NCI-H2029 (cell line): ENCODE data around the gene NTRK3.

Experiments
- DNase-seq: peaks from one replicate; lab custom pipeline; 2025; lab: John Stamatoyannopoulos, UW

NTRK3 gene

DNA sequence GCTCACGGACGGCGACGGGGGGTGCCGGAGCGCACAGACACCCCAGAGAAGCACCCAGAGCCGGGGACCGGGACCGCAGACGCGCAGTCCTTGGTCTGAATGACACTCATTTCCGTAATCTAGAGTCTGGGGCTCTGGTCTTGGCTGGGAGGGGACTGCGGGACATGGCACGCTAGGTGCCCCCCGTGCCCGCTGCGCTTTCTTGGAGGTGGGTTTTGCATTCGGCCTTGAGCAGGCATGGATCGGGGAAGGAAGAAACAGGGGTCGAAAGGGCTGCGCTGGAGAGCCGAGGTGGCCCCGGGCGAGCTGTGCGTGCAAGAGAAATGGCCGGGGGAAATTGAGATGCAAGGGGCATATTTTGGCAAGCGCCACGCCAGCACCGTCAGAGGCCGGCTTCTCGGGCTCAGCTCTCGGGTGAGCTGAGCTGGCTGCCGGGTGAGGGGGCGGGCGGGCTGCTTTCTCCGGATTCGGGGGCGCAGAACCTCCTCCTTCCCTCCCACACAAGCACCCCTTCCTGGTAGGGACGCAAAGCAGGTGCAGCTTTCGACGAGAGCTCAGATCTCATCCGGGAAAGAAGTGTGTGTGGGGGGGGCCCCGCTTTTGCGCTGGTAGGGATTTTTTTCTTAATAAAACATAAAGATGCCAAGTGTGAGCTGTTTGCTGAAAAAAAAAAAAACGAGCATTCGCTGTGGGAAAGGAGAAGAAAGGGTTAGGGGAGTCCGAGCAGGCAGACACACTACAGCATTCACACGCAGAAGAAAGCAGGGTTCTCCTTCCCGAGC, 963 bp upstream of the NTRK3 start:
- DNase-seq: no peak

DNA sequence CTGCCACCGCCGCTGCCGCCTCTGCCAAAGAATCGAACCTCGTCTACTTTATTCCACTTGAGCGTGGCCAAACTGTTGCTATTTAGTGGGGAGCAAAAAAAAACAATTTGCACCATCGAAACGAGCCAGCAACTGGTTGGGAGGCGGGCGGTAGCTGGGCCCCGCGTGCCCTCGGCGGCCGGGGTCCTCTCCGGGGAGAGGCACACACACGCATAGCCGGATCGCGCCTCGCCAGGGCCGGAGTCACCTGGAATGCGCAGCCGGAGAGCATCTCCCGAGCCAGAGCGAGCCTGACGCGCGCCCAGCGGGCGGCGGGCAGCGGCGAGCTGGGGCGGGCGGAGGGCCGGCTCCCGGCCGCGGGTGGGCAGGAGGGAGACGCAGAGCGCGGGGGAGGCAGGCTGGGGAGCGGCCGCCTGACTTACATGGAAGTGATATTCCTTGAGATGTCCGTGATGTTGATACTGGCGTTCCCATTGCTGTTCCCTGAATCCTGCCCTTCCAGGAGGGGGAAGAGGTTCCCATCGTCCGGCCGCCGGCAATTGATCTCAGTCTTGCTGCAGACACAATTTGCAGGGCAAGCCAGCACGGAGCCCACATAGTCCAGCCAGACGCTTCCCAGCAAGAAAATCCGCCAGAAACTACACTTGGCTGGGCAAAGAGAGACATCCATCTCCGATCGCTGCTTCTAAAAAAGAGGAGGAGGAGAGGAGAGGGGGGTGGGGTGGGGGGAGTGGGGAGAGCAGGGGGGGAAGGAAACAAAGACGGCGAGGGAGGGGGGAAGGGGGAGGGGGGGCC, 858 bp downstream of the NTRK3 start:
- DNase-seq: no peak

DNA sequence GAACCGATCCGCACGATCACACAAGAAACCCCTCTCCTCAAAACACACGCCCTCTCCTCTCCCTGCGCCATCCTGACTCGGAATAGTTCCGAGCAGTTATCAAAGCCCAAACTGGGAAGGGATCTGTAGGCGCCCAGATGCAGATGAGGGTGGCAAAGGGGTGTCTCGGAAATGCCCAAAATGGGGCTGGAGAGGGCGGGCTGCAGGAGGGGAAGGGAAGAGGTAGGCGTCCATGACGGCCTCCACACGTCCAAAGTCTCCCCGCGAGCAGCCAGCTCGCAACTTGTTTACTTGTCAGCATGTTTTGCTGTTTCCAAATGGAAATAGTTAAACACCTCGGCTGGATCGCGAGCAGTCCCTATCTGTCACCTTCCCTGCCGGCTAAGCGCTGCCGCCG, 1.5 kb downstream of the NTRK3 start:
- no peak for DNase-seq

DNA sequence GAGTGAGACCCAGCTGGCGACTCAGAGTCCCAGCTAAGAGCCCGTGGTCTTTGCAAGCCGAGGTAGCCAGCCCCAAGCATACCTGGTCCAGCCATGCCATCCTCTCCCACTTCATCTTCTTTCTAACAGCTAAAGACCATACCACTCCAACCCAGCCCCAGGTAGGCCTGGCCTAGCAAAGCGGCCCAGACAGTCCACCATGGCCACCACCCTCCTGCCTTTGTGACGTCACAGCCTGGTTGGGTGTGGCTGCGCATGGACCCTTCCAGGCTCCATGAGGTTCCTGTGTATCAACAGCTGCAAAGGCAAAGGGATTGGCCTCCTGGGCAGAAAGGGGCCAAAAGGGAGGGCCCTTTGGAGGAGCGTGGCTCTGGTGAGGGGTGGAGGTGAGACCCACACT, 4.1 kb downstream of the NTRK3 start:
- DNase-seq: no peak

DNA sequence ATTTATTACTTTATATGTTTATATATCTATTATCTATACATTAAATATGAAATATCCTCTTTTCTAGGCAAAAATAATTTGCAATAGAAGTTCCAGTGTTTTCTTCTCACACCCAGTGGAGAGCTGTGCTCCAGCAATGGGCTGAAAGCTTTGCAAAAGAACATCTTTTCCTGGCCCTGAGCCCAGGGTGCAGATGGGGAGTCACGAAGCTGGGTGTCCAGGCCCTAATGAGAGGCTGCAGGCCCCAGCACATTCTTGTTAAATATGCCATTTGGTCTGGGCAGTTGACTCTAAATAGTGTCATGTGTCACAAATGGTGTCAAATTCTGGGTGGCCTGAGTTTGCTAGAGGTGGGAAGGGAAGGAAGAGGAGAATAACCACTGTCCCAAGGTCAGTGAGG, 5.7 kb downstream of the NTRK3 start:
- no peak for DNase-seq

DNA sequence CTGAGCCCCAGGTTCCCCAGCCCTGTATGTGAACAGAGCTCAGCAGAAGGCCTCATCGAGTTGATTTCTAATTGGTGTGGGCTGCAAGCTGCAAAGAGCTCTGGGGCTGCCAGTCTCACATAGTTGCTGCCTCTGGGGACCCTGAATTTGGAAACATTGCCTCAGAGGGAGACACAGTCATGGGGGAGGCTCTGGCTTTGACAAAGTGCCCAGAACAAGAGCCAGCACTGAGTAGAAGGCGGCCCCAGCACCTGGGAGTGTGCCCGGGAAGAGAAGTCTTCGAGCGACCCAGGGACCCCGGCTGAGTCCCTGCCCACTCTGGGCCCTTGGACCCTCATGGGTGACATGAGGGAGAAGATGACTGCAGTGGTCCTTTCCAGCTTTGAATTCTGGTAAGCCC, 7.3 kb downstream of the NTRK3 start:
- DNase-seq: no peak

DNA sequence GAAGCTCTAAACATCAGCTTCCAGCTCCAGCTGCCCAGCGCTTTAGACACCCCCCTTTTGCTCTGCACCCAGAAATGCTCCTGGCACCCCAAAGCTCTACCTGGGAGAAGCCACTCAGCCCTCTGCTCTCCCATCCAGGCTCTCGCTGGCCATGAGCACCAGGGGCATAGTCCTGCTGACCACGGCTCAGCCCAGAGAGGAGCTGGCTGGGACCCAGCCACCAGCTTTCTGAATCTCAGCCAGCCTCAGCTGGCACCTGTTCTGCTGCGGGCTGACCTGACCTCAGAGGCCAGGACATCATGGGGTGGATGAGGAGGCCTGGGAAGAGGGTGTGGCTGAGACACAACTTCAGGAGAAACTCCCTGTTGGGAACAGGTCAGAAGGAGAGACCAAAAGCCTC, 8.6 kb downstream of the NTRK3 start:
- DNase-seq: no peak

DNA sequence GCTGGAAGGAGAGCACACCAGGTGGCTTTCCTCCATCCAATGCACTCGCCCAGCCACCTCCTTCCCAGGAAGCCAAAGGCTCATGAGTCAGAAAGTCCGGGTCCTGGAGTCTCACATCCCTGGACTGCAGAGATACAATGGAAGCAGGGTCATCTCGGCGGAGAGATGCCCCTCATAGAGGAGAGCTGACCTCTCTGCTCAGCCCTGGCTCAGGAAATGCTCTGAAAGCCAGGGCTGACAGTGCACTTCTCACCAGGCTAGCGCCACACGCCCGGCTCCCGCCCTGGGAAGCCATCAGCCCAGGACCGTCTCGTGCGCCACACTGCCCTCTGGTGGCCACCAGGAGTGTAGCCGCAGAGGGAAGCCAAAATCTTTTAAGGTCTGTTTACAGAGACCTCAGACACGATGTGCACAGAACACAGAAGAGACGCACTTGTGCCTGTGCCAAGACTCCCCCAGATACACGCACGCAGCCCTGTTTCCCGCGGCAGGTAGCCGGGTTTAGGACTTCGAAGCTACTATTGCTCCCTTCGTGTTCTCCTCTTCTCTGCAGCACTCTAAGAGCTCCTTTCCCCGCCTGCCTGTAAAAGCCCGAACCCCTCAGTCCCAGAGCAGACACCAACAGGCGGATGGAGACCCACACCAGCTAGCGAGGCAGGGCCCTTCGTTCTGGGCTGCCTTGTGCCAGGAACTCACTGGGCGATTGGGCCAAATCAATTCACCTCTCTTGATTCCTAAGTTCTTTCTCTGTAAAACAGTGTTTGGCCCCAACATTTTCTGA, 9.7 kb downstream of the NTRK3 start:
- peak; percentile 16 for DNase-seq

DNA sequence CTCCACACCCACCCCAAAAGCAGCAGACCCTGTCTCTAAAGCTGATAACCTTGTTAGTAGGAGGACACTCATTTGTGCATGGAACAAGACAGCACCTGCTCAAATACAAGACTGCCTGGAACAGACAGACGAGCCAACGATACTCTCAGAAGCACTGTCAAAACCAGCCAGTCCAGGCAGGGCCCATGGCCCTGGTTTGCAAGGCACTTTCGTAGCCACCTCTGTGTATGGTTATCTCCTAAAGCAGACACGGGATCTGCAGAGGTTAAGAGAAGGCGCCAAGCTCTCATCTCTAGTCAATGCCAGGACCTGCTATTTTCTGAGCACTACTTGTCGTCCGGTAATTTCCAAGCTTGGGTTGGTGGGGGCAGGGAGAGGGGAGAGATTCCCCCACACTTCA, 10.5 kb downstream of the NTRK3 start:
- DNase-seq: no peak

DNA sequence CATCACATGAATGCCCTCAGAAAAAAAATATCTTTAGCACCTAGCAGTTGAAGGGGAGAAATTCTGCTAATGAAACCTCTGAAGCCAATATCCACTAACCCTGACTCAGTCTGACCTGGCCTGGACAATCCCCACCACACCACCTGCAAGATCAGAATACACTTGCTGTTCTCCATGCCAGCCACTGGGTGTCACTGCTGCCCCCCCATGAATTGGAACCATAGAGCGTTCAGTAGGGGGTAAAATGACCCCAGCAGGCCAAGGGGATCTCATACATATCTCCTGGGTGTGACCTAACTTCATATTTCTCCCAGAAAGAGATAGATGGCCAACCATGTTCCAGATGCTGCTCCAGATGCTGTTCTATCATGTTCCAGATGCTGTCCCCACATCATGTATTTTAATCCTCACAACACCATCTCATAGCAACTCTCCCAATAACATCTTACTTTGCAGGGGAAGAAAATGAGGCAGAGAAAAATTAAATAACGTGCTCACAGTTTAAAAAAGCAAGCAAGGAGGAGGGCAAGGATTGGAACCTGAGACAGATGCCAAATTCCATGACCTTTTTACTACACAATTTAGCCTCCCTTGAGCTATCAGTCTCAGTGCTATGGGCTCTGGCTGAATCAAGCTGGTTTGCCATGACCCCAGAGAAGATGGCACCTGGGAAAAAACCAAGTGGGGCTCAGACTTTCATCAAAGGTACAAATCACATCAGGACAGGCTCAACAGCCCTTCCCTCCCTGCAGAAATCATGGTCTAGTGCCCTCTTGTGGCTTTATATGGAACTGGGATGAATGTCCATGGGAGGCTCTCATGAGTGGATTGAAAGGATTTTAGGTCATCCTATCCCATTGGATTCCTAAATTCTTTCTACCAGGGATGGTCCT, 12.4 kb downstream of the NTRK3 start:
- no peak for DNase-seq

DNA sequence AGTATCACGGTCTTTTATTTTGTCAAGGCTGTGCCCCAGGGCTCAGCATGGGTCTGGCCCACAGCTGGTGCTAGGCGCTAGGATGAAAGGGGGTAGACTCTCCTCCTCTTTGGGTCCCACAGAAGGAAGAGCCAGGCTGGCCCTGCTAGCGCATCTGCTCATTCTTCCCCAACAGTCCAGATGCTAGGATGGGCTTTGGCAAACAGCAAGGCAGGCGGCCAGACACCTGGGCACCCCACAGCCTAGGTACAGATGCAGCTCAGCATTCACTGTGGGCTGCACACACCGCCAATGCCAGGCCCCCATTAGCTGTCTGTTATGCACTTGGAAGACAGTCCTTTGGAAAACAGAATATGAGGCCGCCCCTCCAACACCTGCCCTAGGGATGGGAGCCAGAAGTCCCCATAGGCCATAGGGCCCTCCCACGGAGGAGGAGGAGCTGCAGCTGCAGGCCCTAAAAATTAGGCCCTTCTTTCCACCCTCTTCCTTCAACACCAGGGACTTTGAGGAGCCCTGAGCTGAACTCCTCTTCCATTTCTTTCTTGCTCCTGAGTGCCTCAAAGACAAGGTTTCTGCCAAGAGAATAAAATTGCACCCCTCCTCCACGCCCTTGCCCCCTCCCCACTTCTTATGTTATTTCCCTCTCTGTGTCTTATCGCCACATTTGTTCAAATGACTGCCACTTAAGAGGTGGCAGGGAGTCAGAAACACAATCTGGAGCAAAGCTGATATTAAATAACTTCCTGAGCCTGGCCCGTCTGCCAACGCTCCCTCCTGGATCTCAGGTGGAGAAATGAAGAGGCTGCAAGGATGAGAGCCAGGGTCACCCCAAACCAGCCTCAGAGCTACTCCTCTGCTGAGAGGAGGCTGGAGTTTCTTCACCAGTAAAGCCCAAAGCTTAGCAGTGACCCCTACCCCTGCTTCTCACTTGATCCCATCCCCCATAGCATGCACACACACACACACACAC, 13.7 kb downstream of the NTRK3 start:
- no peak for DNase-seq

DNA sequence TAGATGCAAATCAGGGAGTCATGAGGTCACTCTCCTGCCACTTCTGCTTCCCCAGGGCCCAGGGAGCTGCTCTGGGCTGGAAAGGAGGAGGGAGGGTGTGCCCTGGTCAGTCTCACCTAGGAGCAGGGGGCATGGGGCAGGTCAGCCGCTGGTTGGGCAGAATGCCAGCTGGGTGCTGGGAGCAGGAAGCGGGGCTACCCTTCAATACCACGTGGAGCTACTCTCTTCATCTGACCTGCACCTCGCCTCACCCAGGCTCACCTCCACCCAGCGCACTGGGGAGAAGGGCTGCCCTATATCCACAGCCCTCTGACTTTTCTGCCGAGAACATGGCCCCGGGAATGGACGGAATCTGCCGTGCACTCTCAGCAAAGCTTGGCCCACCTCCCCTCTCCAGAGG, 15.1 kb downstream of the NTRK3 start:
- DNase-seq: no peak

DNA sequence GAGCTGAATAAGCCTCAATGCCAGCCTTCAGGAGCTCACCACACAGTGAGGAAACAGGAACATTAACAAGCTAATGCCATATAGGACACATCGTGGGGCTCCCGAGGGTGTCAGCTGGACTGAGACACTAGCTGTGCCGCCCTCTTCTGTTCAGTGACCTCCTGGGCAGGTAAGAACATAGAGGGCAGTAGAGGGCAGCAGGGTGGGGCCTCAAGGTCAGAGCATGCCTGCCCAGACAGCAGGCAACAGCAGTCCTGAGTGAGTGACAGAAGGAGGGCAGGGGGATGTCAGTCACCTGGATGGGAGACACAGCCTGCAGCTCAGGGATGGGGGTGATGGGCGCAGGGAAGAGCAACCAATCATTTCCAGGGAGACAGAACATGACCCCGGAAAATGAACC, 15.5 kb downstream of the NTRK3 start:
- no peak for DNase-seq

DNA sequence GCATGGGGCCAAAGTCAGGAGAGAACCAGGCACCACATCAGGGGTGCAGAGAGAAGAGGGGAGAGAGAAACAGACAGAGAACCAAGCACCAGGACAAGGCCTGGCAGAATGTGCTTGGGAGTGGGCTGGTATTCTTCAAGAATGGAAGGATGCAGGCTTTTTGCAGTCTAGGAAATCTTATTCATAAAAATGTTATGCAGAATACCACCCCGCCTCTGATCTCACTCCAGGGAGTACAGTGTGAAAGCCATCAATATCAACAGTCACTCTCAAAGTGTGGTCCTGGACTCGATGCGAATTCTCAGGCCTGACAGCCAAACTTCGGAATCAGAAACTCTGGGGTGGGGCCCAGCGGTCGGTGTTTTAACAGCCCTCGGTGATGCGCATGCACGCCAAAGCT, 16.9 kb downstream of the NTRK3 start:
- DNase-seq: no peak

DNA sequence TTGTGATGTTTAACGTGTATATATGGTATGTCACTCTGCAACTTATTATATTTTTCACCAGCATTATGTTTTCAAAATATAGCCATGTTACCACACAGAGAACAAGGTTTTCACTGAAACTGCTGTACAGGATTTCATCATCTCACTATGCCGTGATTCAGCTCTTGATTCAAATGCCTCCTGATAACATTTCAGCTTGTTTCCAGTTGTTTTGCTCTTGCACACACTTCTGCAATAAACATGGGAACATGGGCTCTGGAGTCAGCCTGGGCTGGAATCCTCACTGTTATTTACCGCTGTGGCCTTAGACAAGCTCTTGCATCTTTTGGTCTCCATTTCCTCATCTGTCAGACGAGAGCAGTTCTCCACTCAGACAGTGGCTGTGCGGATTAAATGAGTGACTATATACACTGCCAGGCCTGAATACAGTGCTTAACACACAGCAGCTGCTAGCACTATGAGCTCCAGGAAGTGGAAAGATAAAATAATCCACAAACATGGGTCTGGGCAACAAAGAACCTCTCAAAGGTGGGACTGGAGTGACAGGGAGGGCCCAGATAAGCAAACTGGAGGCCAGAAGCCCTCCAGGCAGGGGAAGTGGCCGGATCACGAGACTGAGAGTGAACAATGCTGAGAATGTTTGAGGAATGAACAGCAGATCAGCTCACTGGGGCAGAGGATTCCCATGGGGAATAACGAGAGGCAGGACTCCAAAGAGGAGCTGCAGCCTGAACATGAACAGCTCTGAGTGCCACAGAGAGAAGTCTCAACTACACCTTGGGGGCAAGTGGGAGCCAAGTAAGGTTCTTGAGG, 17.7 kb downstream of the NTRK3 start:
- DNase-seq: no peak

DNA sequence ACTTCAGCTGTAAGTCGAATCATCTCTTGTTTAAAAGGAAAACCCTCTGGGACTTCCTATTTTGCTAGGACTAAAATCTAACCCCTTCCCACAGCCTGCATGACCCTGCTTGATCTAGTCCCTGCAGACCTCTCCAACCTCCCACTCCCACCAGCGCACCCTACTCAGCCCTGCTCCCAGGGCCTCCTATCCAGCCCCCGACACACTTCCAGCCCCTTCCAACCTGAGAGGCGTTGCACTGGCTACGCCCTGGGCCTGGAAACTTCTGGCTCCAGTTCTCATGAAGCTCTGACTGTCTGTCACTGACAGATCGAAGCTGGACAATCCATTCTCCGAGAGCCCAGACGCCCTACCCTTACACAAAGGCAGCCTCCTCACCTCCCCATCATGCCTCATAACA, 21.8 kb downstream of the NTRK3 start:
- no peak for DNase-seq

DNA sequence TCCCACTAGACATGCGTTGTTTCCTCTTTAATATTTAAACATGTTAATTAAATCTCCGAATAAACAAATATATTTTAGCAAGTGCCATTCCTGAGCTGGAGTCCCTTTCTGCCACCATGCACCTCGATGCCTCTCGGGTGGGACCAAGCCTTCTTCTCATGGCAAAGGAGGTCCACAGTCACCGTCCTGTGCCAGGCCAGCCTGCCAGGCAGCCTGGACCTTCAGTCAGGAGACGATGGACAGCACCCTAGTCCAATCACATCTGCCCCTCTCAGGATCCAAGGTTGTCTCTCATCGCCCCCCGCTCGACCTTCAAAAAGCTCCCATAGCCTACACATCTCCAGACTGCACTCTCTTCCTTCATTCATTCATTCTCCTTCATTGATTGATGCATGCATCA, 22.6 kb downstream of the NTRK3 start:
- no peak for DNase-seq

DNA sequence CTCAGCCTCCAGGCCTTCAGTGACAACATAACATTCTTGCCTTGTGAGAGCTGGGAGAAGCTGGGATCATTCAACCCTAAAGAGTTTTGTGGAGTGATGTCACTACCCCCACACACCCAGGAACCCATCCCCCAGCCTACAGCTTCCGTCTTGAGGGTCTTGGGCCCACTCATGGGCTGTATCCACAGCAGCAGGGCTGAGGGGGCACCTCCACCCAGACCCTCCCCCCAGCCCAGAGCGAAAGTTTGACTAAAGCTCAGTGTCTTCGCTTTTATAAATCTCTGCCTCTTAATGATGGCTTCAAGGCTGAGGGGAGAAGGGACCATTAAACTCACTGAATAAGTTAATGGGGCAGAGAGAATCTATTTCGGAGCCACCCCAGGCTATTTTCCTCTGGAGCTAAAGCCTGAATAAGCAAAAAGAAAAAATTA, 23.8 kb downstream of the NTRK3 start:
- no peak for DNase-seq

DNA sequence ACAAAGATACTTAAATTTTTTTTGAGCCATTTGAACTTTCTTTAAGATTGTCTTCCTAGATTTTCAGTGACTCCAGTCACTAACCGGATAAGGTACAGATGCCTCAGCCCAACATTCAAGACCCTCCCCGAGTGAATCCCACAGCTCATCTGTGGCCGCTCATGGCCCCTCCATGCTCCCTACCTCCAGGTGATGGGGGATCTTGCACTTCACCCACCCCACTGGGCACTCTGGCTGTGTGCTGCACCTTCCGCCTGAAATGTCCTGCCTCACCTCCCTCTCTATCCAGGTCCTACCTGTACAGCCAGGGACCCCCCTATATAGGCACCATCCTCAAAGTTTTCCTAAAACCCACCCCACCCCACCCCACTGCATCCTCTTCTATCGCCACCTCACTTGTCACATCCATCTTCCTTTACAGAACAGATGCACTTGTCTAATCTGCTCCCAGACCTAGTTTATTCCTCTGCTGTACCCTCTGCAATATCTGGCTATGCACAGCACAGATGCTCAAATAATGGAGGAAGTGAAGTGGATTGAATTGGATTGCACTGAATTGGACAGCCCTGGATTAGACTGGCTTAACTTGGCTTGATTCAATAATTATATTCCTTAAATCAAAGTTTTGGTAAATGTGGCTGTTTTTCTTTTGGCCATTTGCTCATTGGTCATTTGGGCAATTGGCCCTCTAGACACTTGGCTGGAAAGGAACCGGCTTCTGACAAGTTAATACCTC, 24.5 kb downstream of the NTRK3 start:
- no peak for DNase-seq
